Measurements from ENCODE around the gene ACTL8. TPM values are rescaled to one million over a fixed set of nuclear protein-coding genes. Genes with fewer than 3 reads are reported as not detected.

ACTL8 gene
- total RNA-seq, 1 donor from 2014 or later: not detected

DNA sequence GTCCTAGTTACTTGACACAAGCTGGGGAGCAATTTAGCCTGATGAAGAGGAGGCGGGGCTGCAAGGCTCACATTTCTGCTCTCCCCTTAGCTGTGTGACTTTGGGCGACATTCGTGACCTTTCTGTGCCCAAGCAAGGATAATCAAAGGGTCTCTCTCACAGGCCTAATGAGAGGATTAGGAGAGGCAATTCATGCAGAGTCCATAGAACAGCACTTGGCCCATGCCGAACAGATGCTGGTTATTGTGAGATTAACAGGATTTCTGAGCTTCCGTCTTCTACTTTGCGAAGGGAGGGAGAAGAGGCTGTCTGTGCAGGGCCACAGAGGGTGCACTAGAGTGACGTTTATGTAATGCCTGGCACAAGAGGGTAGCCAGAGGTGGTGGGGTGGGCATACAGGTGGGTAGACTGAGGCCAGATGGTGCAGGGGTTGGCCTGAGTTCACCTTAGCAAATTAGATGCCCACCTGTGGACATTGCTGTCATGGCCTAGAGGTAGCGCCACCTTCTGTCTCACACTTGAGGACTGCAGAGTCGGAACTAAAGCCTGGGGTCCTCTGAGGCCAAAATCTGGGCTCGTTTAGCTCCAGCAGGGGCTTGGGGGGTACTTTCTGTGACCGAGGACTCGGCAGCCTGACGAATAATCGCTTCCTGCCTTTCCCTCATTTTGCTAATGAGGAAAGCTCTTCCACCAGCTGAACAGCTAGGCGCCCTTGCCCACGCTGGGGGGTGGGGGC, 18.6 kb downstream of the ACTL8 start:
- no peak for DNase-seq (ENCODE audit: low spot score)
- Mint-ChIP-seq H3K9me3 (ENCODE audit: low read depth) (no peaks in the 10 kb centered on the region), H3K4me3 (ENCODE audit: unreplicated experiment) (no peak overlapping the region), H3K4me1 (ENCODE audit: low read depth) (peaks cover 6% of the 10 kb centered on the region), H3K36me3 (ENCODE audit: low read depth) (no peaks in the 10 kb centered on the region), H3K27me3 (ENCODE audit: low read depth) (peaks cover 17% of the 10 kb centered on the region), H3K27ac (ENCODE audit: unreplicated experiment) (no peak overlapping the region)
- TF ChIP-seq, protein P1, sequence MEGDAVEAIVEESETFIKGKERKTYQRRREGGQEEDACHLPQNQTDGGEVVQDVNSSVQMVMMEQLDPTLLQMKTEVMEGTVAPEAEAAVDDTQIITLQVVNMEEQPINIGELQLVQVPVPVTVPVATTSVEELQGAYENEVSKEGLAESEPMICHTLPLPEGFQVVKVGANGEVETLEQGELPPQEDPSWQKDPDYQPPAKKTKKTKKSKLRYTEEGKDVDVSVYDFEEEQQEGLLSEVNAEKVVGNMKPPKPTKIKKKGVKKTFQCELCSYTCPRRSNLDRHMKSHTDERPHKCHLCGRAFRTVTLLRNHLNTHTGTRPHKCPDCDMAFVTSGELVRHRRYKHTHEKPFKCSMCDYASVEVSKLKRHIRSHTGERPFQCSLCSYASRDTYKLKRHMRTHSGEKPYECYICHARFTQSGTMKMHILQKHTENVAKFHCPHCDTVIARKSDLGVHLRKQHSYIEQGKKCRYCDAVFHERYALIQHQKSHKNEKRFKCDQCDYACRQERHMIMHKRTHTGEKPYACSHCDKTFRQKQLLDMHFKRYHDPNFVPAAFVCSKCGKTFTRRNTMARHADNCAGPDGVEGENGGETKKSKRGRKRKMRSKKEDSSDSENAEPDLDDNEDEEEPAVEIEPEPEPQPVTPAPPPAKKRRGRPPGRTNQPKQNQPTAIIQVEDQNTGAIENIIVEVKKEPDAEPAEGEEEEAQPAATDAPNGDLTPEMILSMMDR (IDR thresholded peaks at IDR 0.05): no peak

DNA sequence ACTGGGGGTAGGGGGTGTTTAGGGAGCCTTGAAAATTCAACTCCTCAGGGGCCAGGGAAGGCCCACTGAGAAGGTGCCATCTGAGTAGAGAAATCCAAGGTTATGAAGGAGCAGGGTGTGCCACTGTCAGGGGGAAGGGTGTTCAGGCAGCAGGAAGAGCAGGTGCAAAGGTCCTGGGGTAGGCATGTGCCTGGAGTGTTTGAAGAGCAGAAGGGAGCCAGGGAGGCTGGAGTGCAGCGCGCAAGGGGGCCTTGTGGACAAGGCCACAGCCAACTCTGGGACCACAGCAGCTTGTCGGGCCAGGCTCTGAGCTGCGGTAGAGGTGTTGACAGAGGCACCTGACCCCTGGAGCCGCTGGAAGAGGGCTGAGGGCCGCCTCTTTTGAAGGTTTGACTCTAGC, 19.3 kb downstream of the ACTL8 start:
- Mint-ChIP-seq H3K9me3 (ENCODE audit: low read depth) (peaks cover 3% of the 10 kb centered on the region), H3K27me3 (ENCODE audit: low read depth) (peaks cover 24% of the 10 kb centered on the region), H3K4me1 (ENCODE audit: low read depth) (no peaks in the 10 kb centered on the region), H3K36me3 (ENCODE audit: low read depth) (no peaks in the 10 kb centered on the region), H3K4me3 (ENCODE audit: unreplicated experiment) (no peak overlapping the region), H3K27ac (ENCODE audit: unreplicated experiment) (no peak overlapping the region)
- TF ChIP-seq, protein P1 (IDR thresholded peaks at IDR 0.05): no peak
- DNase-seq (ENCODE audit: low spot score): no peak

DNA sequence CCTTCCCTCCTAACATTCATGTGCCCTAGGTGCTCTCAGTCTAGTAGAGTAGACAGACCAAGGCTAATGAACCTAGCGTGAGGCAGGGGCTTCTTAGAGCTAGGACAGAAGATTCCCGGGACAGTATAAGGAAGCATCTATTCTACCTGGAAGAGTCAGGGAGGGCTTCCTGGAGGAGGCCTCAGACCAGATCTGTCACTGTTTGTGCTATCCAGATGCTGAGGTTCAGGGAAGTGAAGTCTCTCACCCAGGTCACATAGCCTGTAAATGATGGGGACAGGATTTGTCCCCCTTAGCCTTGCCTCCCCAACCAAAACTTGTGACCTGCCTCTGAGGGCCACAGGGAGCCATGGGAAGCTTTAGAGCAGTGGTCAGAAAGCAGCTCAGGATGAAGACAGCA, 20.7 kb downstream of the ACTL8 start:
- Mint-ChIP-seq H3K36me3 (ENCODE audit: low read depth) (no peaks in the 10 kb centered on the region), H3K9me3 (ENCODE audit: low read depth) (peaks cover 5% of the 10 kb centered on the region), H3K27ac (ENCODE audit: unreplicated experiment) (no peak overlapping the region), H3K27me3 (ENCODE audit: low read depth) (peaks cover 24% of the 10 kb centered on the region), H3K4me1 (ENCODE audit: low read depth) (no peaks in the 10 kb centered on the region), H3K4me3 (ENCODE audit: unreplicated experiment) (no peak overlapping the region)
- TF ChIP-seq, protein P1 (IDR thresholded peaks at IDR 0.05): no peak
- no peak for DNase-seq (ENCODE audit: low spot score)

DNA sequence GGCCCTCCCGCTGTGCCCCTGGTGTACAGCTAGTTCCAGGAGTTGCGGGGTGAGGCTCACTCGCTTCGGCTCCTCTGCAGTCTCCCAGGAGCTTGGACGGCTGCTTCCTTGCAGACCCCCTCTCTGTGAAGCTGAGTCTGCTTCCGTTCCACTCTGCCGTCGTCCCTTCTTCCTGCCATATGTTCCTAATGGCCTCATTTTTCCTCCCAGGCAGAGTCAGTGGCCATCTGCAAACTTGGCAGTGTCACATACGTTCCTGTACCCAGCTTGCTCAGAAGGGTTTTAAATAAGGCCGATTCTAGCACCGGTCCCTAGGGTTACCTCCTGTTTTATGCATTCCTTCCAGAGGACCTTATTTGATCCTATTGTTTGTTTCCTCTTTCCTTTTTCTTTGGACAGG, 21.3 kb downstream of the ACTL8 start:
- Mint-ChIP-seq H3K27ac (ENCODE audit: unreplicated experiment) (no peak overlapping the region), H3K36me3 (ENCODE audit: low read depth) (no peaks in the 10 kb centered on the region), H3K27me3 (ENCODE audit: low read depth) (peaks cover 24% of the 10 kb centered on the region), H3K9me3 (ENCODE audit: low read depth) (peaks cover 5% of the 10 kb centered on the region), H3K4me1 (ENCODE audit: low read depth) (no peaks in the 10 kb centered on the region), H3K4me3 (ENCODE audit: unreplicated experiment) (no peak overlapping the region)
- TF ChIP-seq, protein P1 (IDR thresholded peaks at IDR 0.05): no peak
- no peak for DNase-seq (ENCODE audit: low spot score)

DNA sequence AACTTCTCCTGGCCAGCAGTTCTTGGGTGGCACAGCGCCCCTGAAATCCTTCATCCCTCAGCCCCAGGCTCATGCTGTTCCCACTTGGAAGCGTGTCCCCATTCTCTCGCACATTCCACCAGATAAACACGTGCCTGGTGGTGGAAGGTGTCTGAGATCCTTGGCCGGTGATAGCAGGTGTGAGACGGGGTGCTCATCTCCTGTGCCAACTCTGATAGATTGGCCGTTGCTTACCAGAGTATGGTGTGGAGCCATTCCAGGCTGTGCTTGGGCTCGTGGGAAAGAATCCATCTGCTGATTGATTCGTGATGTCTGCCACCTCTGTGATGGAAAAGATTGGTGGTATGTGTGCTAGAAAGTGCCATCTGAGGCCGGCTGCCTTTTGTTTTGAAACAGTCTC, 22.2 kb downstream of the ACTL8 start:
- Mint-ChIP-seq H3K4me1 (ENCODE audit: low read depth) (no peaks in the 10 kb centered on the region), H3K27me3 (ENCODE audit: low read depth) (peaks cover 24% of the 10 kb centered on the region), H3K27ac (ENCODE audit: unreplicated experiment) (no peak overlapping the region), H3K9me3 (ENCODE audit: low read depth) (peaks cover 5% of the 10 kb centered on the region), H3K4me3 (ENCODE audit: unreplicated experiment) (no peak overlapping the region), H3K36me3 (ENCODE audit: low read depth) (no peaks in the 10 kb centered on the region)
- TF ChIP-seq, protein P1 (IDR thresholded peaks at IDR 0.05): no peak
- DNase-seq (ENCODE audit: low spot score): no peak
